ENCODE measurements around the gene ABCB11. TPM values are rescaled to one million over a fixed set of nuclear protein-coding genes. Genes with fewer than 3 reads are reported as not detected.

ABCB11 gene
- total RNA-seq, 3 donors from 2014 or later (not counting 1 experiment from before 2014, with no cell fraction given), result 0.07 to 0.48 (median 0.07) TPM

- TF ChIP-seq, protein P1, sequence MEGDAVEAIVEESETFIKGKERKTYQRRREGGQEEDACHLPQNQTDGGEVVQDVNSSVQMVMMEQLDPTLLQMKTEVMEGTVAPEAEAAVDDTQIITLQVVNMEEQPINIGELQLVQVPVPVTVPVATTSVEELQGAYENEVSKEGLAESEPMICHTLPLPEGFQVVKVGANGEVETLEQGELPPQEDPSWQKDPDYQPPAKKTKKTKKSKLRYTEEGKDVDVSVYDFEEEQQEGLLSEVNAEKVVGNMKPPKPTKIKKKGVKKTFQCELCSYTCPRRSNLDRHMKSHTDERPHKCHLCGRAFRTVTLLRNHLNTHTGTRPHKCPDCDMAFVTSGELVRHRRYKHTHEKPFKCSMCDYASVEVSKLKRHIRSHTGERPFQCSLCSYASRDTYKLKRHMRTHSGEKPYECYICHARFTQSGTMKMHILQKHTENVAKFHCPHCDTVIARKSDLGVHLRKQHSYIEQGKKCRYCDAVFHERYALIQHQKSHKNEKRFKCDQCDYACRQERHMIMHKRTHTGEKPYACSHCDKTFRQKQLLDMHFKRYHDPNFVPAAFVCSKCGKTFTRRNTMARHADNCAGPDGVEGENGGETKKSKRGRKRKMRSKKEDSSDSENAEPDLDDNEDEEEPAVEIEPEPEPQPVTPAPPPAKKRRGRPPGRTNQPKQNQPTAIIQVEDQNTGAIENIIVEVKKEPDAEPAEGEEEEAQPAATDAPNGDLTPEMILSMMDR (IDR thresholded peaks at IDR 0.05), result no peak
- H3K4me3 ChIP-seq (ENCODE audit: low read length), result no peak overlapping the region
- ATAC-seq, result no peak
- no peak overlapping the region for H3K27ac ChIP-seq (ENCODE audit: low read length)
- intact Hi-C loops (cut with micrococcal nuclease), result no loop called here
- Mint-ChIP-seq H3K27ac (no peak overlapping the region), H3K27me3 (ENCODE audit: low read depth in 2 of 2) (peaks cover 8 to 23% of the 10 kb centered on the region in 2 donors), H3K36me3 (no peaks in the 10 kb centered on the region), H3K4me3 (no peak overlapping the region), H3K9me3 (no peaks in the 10 kb centered on the region), H3K4me1 (no peaks in the 10 kb centered on the region)
- no peaks in the 10 kb centered on the region for H3K36me3 ChIP-seq (ENCODE audit: control insufficient read depth, insufficient read depth, low read length)
- no peaks in the 10 kb centered on the region for H3K4me1 ChIP-seq (ENCODE audit: control insufficient read depth, insufficient read depth, low read length)
- no peaks in the 10 kb centered on the region for H3K27me3 ChIP-seq (ENCODE audit: control insufficient read depth, insufficient read depth, low read length)
- no peak for DNase-seq
- no peaks in the 10 kb centered on the region for H3K9me3 ChIP-seq (ENCODE audit: control insufficient read depth, insufficient read depth, low read length)
Measured at GRCh38 chr2:168941297-168941696, 89.8 kb downstream of the ABCB11 start.

DNA sequence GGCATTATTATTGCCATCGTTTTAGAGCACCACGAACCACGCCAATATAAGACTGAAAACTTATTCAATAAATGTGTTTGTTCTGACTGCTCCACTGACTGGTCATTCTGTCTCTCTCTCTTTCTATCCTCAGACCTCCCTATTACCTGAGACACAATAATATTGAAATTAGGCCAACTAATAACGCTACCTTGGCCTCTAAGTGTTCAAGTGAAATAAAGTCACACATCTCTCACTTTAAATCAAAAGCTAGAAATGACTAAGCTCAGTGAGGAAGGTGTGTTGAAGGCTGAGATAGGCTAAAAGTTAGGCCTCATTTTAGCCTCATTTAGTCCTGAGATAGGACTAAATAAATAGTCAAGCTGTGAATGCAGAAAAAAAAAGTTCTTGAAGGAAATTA, 91.2 kb downstream of the ABCB11 start:
- WGBS (ENCODE audit: insufficient coverage), result 77% methylated on average over 3 of the region's 4 CpGs
- Mint-ChIP-seq H3K36me3 (no peaks in the 10 kb centered on the region), H3K4me3 (no peak overlapping the region), H3K9me3 (no peaks in the 10 kb centered on the region), H3K4me1 (no peaks in the 10 kb centered on the region), H3K27me3 (ENCODE audit: low read depth in 2 of 2) (peaks cover 6 to 24% of the 10 kb centered on the region in 2 donors), H3K27ac (no peak overlapping the region)
- Histone ChIP-seq H3K36me3 (ENCODE audit: control insufficient read depth, insufficient read depth, low read length) (no peaks in the 10 kb centered on the region), H3K9me3 (ENCODE audit: control insufficient read depth, insufficient read depth, low read length) (no peaks in the 10 kb centered on the region), H3K4me1 (ENCODE audit: control insufficient read depth, insufficient read depth, low read length) (no peaks in the 10 kb centered on the region), H3K4me3 (ENCODE audit: low read length) (no peak overlapping the region), H3K27ac (ENCODE audit: low read length) (no peak overlapping the region), H3K27me3 (ENCODE audit: control insufficient read depth, insufficient read depth, low read length) (no peaks in the 10 kb centered on the region)
- TF ChIP-seq, protein P1 (IDR thresholded peaks at IDR 0.05), result no peak
- intact Hi-C loops (cut with micrococcal nuclease), result no loop called here
- ATAC-seq (no peak), DNase-seq (no peak)

- Mint-ChIP-seq H3K27me3 (ENCODE audit: low read depth in 2 of 2) (peaks cover 6 to 23% of the 10 kb centered on the region in 2 donors), H3K36me3 (no peaks in the 10 kb centered on the region), H3K4me1 (no peaks in the 10 kb centered on the region), H3K27ac (no peak overlapping the region), H3K9me3 (no peaks in the 10 kb centered on the region), H3K4me3 (no peak overlapping the region)
- DNase-seq (no peak), ATAC-seq (no peak)
- Histone ChIP-seq H3K36me3 (ENCODE audit: control insufficient read depth, insufficient read depth, low read length) (no peaks in the 10 kb centered on the region), H3K27me3 (ENCODE audit: control insufficient read depth, insufficient read depth, low read length) (no peaks in the 10 kb centered on the region), H3K27ac (ENCODE audit: low read length) (no peak overlapping the region), H3K9me3 (ENCODE audit: control insufficient read depth, insufficient read depth, low read length) (no peaks in the 10 kb centered on the region), H3K4me3 (ENCODE audit: low read length) (no peak overlapping the region), H3K4me1 (ENCODE audit: control insufficient read depth, insufficient read depth, low read length) (no peaks in the 10 kb centered on the region)
- WGBS (ENCODE audit: insufficient coverage), result no CpG with 5 or more reads among the region's 1 CpG
- intact Hi-C loops (cut with micrococcal nuclease), result no loop called here
- TF ChIP-seq, protein P1 (IDR thresholded peaks at IDR 0.05), result no peak
Measured at GRCh38 chr2:168939061-168939460, 92.1 kb downstream of the ABCB11 start.

DNA sequence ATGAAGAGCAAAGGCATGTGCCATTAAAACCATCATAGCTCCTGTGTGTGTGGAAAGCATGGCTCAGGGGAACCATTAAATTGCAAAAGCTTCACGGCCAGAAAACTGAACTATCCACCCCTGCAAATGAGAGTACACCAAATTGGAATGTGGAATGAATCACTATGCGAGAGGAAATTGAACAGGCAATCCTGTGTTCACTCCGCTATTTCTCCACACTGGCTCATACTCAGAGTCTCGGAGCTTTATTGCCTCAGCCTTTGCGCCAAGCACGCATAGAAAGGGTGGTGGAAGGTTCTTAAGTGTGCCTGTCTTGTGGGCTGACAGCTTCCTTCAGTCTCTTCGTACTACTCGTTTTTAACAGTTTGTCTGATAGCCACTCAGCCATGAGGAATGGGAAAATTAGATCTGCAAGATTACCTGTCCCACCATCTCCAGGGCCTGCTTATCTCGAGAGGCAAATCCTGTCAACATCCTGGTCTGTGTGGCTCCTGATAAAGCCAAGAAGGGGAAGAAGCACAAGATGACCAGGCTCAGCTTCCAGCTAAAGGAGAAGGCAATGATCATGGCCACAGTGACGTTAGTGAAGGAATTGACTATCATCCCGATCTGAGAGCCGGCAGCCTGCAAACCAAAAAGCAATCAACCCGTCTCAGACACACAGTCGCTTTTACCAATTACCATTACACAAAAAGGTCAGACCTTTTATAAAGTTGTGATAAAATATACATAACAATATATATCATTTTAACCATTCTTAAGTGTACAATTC, 95.1 kb downstream of the ABCB11 start:
- DNase-seq (no peak), ATAC-seq (no peak)
- Mint-ChIP-seq H3K36me3 (no peaks in the 10 kb centered on the region), H3K27ac (no peak overlapping the region), H3K4me3 (no peak overlapping the region), H3K4me1 (no peaks in the 10 kb centered on the region), H3K9me3 (no peaks in the 10 kb centered on the region), H3K27me3 (ENCODE audit: low read depth in 2 of 2) (peaks cover 9 to 26% of the 10 kb centered on the region in 2 donors)
- Histone ChIP-seq H3K4me3 (ENCODE audit: low read length) (no peak overlapping the region), H3K9me3 (ENCODE audit: control insufficient read depth, insufficient read depth, low read length) (no peaks in the 10 kb centered on the region), H3K36me3 (ENCODE audit: control insufficient read depth, insufficient read depth, low read length) (no peaks in the 10 kb centered on the region), H3K4me1 (ENCODE audit: control insufficient read depth, insufficient read depth, low read length) (no peaks in the 10 kb centered on the region), H3K27ac (ENCODE audit: low read length) (no peak overlapping the region), H3K27me3 (ENCODE audit: control insufficient read depth, insufficient read depth, low read length) (no peaks in the 10 kb centered on the region)
- 52% methylated on average over 12 of the region's 14 CpGs for WGBS (ENCODE audit: insufficient coverage)
- intact Hi-C loops (cut with micrococcal nuclease), result no loop called here
- TF ChIP-seq, protein P1 (IDR thresholded peaks at IDR 0.05), result no peak
